NCI-H524 treated with DMSO at 0.1 percent for 48 hours (cell line): ENCODE data around the gene PLSCR3.

ENCODE experiments used
- DNase-seq: peaks from one replicate; lab custom pipeline; 2025; lab: John Stamatoyannopoulos, UW

PLSCR3 gene

DNA sequence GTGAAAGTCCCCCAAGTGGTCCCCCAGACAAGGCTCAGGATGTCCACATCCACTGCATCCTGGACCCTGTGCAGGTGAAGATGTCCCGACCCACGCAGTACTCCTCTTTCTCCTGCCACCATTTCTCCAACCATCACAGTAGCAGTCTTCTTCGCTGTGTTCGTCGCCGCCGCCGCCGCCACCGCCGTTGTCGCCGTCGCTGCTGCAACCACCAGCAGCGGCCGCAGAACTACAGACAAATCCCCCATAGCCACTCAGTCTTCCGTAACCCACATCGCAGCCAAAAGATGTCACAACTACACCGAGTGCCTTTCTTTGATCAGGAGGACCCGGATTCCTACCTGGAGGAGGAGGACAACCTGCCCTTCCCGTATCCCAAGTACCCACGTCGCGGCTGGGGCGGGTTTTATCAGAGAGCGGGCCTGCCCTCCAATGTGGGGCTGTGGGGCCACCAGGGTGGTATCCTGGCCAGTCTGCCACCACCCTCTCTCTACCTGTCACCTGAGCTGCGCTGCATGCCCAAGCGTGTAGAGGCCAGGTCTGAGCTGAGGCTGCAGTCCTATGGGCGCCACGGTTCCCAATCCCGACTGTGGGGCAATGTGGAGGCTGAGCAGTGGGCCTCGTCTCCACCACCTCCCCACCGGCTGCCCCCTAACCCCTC is 32.0 kb upstream of the PLSCR3 start:
- no peak for DNase-seq

DNA sequence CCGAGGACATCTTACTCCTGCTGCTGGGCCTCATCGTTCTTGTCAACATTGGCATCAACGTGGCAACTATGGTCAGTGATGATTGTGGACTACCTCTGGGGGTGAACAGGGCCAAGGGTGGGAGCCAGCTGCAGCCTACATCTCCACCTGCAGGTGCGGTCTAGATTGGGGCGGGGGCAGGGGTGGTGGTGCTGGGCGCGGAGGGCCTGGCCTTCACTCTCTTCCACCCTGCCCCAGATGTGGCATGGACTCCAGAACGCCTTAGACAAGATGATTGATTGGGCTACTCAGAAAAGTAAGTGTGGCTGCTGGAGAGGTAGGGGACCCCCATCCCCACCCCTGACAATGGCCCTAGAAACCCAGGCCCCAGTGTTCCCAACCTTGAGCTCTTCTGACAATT is 31.4 kb upstream of the PLSCR3 start:
- no peak for DNase-seq

DNA sequence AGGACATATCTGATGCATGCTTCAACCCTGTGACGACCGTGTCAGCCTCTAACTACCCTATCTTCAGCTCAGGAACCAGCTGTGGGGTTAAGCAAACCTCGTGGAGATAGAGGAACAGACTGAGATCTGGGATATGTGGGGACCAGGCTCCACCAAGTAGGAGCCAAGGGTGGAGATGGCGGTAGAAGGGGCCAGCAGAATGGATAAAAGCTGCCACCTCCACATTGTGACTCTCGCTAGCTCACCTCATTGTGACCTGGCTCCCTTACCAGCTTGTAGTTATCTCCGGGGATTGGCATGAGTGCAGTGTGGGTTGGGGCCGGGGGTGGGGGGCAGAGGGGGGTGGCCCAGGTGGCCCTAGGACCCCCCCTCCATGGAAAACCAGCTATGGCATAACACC is 31.0 kb upstream of the PLSCR3 start, which contains the start of gene SPEM2:
TSS of gene SPEM2 (plus strand) at position 301 of the 400 bp plus-strand sequence. CDS start at position 374, 73 bp downstream.
- DNase-seq = no peak

DNA sequence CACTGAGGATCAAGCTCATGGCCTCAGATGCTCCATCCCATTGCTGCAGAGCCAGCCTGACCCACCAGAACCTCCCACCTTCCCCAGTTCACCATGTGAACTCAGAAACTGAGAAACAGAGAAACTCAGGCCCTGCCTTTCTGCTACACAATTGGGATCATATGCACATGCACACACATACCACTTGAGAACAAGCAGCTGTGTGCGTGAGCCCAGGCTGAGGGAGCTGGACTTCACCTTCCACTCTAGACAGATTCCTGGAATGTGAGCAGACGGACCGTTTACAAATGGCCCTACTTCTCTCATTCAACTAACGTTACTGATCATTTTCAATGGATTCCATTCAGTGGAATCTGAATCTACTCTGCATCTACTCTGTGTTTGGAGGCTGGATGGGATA is 29.4 kb upstream of the PLSCR3 start:
- DNase-seq = no peak

DNA sequence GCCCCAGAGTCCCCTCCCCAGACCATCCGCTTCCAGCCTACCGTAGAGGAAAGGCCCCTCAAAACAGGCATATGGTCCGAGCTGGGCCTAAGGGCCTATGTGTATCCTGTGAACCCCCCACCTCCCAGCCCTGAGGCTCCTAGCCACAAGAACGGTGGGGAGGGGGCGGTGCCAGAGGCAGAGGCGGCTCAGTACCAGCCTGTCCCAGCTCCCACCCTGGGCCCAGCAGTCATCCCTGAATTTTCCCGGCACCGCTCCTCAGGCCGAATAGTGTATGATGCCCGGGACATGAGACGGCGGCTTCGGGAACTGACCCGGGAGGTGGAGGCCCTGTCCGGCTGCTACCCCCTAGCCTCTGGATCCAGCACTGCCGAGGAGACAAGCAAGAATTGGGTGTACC is 26.9 kb upstream of the PLSCR3 start:
- DNase-seq = no peak

DNA sequence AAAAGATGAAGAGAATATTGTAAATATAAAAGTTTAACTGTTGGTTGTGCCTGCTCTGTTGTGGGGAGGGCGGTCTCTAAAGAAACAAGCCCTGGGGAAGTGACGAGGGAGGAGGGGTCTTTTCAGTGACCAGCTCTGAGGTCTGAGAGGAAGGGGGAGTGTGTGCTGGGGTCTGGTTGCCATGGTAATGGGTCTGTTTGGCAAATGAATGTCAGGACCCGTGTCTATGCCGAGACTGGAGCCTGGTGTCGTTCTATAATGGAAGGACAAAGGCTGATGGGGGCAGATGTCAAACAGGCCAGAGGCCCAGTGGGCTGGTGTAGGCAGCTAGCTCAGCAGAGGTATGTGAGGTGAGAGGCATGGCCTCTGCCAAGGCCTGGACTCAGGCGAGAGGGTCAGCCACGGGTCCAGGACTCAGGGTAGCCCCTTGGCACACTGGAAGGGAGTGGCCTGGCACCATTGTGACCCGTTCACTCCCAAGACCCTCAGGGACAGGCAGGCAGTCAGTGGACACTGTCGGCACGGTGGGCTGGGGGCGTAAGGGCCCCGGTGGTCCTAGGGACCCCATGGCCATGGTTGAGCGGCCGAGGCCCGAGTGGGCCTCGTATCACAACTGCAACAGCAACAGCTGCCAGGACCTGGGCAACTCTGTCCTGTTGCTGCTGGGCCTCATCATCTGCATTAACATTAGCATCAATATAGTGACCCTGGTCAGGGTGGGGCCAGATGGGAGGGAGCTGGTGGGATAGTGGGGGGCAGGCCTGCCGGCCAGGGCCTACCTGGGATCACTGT is 25.7 kb upstream of the PLSCR3 start, which contains the start of gene SPEM1:
TSS of gene SPEM1 (plus strand) at position 506 of the 792 bp plus-strand sequence. CDS start at position 567, 61 bp downstream.
- no peak for DNase-seq

DNA sequence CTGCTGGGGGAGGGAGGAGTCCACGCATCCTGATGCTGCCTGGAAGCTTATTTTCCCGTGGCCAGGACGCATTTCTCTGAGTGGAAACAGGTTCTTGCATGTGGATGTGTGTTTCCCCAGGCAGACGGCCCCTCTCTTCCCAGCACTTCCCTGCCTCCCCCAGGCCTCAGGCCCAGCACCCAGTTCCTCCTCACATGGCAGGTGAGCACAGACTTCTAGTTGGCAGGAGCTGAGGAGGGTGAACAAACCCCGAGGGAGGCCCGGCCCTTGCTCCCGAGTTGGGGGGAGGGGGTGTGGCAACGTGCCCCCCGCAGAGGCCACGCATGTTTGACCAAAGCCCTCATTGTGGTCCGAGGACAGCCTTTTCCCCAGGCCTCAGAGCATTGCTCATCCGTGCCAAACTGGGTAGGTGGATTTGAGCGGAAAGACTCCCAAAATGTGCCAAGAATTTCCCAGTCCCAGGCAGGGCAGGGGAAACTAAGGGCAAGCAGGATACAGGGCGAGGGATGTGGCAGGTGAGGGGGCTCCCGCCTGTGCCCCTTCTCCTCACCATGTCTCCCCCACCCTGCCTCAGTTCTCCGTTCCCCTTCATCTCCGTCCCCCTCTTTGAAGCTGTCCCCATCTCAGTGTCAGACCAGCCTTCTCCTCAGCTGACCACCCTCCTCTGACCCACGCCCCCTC is 24.3 kb upstream of the PLSCR3 start:
- DNase-seq = no peak

DNA sequence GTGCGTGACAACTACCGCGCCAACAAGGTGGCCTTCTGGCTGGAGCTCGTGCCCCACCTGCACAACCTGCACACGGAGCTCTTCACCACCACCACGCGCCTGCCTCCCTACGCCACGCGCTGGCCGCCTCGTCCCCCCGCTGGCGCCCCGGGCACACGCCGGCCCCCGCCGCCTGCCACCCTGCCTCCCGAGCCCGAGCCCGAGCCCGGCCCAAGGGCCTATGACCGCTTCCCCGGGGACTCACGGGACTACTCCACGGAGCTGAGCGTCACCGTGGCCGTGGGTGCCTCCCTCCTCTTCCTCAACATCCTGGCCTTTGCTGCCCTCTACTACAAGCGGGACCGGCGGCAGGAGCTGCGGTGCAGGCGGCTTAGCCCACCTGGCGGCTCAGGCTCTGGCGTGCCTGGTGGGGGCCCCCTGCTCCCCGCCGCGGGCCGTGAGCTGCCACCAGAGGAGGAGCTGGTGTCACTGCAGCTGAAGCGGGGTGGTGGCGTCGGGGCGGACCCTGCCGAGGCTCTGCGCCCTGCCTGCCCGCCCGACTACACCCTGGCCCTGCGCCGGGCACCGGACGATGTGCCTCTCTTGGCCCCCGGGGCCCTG is 22.8 kb upstream of the PLSCR3 start:
- no peak for DNase-seq

DNA sequence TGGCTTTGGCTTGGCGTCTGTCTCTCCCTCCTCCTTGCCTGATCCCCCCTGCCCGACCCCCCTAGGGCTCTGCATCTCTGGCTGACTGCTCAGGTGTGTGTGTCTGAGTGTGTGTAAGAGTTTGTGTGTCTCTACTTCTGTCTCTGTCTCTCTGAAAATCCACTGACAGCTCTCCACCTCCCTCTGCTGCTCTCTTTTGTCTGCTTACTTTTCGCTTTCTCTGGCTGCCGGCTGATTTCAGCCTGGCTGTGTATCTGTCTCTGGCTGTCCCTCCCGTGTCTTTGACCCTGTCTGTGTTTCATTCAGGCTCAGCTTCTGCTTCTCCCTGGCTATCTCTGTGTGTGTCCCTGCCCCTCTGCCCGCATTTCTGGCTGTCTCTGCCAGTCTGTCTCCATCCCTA is 22.0 kb upstream of the PLSCR3 start:
- no peak for DNase-seq

DNA sequence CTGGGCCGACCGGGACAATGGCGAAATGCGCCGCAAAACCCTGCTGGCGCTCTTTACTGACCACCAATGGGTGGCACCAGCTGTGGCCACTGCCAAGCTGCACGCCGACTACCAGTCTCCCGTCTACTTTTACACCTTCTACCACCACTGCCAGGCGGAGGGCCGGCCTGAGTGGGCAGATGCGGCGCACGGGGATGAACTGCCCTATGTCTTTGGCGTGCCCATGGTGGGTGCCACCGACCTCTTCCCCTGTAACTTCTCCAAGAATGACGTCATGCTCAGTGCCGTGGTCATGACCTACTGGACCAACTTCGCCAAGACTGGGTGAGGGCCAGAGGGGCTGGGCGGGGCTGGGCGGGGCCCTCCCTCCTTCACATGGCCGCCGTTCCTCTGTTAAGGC is 21.5 kb upstream of the PLSCR3 start:
- DNase-seq = no peak

DNA sequence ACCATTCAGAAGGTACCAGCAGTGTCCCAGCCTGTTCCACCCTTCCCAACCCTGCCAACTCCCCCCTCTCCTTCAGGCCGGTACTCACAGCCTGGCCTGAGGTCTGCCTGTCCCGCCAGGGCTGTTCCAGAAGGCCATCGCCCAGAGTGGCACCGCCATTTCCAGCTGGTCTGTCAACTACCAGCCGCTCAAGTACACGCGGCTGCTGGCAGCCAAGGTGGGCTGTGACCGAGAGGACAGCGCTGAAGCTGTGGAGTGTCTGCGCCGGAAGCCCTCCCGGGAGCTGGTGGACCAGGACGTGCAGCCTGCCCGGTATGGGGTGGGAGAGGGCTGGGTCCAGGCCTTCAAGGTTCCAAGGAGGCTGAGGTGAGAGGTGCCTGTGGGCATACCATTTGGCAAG is 20.5 kb upstream of the PLSCR3 start:
- DNase-seq = no peak

DNA sequence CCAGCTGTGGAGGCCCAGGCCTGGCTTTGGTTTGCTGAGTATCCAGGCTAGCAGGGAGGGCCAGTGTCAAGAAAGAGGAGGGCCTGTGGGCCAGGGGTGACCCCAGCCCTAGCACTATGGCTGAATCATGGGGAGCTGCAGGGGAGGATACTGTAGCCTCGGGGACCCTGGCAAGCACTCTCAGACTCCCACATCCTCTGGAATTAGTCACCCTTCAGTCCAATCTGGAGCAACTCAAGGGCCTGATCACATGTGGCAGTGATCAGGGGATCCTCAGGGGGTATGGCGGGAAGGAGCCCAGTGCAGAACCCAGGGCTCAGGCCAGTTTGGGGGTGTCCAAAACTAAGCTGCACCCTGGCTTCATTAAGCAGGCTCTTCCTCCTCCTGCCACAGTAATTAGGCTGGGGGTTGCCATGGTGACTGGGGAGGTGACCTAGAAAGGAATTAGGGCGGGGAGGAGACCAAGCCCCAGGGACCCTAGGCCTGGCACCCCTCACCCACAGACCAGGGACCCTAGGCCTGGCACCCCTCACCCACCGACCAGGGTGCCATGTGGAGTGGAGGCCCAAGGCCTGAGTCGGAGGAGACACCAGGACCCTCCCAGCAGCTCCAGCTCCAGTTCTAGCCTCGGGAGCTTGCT is 19.1 kb upstream of the PLSCR3 start:
- no peak for DNase-seq

DNA sequence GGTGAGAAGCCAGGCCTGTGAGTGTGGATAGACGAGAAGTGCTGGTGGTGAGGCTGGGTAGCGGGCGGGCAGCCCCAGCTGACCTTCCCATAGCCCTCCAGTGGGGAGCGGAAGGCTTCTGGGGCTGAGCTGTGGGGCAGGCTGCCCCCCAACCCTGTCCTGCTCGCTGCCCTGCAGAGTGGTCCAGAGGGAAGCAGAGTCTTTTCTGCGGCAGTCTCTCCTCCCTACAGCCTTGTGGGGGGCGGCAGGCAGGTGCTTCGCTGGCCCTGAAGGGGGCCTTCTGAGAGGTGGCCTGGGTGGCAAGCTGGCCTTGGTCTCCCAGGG is 17.1 kb upstream of the PLSCR3 start:
- DNase-seq = no peak

DNA sequence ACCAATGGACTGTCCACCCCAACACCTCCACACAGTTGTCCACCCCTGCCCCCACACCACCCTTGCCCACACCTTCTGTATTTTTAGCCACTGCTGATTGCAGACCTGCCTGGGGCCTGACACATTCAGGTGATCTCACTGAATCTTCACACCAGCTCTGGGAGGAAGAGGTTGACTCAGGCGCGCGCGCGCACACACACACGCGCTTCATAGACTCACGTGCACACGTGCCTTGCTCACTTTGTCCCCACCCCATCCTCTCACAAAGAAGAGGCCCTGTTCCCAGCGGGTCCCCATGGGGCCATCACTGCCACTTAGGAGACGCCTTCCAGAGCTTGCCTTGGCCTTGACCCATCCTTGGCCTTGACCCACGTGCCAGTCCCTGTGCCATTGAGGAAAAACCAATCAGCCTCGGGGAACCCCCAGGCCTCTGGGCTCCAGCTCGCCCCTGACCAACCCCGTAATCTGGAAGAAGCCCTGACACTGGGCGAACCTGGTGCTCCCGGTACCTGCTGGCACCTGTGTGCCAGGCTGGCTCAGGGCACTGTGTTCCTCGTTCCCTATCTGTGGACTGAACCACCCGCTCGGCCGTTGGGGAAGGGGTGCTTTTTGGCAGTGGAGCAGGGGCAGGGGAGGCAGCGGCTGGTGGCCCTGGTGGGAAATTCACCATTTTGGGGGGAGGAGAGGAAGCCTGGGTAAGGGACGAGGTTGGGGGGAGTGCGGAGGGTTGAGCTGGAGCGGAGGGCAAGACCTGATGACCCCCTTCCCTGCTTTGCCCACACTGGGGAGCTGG is 16.5 kb upstream of the PLSCR3 start:
- DNase-seq = no peak

DNA sequence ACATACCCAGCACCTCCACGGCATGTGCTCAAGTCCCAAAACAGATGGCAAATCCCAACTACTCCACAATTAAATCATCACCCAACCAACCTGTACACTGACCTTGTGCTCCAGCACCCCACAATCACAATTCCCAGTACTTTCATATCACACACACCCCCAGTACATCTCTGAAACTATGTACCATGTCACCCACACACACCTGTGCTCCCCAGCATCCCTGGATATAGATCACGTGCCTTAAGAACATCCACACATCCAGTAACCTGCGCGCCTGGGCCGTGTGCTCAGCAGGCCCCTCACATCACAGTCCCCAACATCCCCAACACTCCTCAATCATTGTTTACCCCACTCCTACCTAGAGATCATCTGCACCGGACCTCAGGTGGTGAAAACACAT is 15.4 kb upstream of the PLSCR3 start:
- no peak for DNase-seq

DNA sequence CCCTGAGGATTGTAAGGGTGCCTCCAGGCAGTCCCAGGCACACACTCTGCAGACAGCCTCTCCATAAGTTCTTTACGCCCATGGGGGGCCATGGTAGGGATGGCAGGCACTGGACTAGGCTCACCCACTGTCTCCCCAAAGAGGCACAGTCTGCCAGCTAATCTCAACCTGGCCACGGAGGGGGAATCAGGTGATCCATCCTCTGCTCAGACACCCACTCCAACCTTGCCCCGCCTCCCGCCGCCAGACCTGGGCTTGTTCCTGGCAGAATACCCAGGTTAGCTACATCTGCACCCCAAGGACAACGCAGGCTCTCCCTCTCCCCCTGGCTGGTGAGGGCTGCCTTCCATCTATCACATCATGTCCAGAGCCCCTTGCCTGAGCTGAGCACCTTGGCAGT is 14.5 kb upstream of the PLSCR3 start:
- DNase-seq = no peak

DNA sequence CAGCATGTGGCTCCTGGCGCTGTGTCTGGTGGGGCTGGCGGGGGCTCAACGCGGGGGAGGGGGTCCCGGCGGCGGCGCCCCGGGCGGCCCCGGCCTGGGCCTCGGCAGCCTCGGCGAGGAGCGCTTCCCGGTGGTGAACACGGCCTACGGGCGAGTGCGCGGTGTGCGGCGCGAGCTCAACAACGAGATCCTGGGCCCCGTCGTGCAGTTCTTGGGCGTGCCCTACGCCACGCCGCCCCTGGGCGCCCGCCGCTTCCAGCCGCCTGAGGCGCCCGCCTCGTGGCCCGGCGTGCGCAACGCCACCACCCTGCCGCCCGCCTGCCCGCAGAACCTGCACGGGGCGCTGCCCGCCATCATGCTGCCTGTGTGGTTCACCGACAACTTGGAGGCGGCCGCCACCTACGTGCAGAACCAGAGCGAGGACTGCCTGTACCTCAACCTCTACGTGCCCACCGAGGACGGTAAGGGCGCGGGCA is 14.0 kb upstream of the PLSCR3 start:
- no peak for DNase-seq

DNA sequence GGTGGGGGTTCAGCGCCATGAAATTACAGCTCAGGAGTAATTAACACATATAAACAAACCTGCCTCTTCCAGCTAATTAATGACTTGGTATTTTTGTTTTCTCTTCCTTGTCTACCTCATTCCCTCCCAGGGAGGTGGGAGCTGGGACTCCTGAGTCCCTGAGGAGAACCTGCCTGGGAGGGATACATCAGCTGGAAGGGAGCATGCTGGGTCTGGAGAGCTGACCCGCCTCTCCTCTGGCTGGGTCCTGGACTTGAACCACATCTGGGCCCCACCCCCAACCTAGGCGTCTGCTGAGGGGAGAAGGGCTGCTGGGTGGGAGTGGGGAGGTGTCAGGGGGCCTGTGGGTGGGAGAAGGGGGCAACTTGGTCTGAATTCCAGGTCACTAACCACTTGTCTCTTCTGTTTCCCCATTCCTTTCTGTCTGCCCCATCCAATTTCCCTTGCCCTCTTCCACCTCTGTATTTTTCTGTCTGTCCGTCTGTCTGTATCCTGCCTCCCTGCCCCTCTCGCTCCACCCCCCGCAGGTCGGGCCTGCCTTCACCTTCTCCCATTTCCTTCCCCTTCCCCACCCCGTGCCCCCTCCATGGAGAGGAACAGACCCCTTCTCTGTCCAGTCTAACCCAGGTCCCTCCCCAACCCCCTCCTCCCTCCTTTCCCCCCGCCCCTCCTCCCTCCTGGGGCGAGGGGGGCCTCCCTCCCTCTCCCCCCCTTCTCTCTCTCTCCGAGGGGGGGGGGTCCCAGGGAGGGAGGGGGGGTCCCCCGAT is 13.3 kb upstream of the PLSCR3 start, which contains the start of gene NLGN2:
TSS of gene NLGN2 (plus strand) at position 361 of the 767 bp plus-strand sequence. CDS start 411 bp downstream, outside the sequence.
- no peak for DNase-seq

DNA sequence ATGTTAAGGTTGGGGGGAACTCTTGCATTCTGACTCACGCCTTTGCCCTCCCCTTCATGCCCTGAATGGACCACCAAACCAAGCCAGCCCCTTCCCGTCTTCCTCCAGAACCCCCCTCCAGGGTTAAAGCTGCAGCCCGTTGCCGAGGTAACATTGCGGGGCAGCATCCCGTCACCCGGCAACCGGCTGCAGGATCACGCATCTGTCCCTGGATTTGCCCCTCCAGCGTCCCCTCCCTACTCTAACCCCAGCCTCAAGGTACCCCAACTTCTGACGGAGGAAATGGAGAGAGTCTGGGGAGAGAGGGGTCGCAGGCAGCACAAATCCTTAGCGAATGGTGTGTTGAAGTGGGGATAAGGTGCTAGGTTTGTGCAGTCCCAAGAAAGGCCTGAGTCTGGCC is 12.8 kb upstream of the PLSCR3 start:
- no peak for DNase-seq

DNA sequence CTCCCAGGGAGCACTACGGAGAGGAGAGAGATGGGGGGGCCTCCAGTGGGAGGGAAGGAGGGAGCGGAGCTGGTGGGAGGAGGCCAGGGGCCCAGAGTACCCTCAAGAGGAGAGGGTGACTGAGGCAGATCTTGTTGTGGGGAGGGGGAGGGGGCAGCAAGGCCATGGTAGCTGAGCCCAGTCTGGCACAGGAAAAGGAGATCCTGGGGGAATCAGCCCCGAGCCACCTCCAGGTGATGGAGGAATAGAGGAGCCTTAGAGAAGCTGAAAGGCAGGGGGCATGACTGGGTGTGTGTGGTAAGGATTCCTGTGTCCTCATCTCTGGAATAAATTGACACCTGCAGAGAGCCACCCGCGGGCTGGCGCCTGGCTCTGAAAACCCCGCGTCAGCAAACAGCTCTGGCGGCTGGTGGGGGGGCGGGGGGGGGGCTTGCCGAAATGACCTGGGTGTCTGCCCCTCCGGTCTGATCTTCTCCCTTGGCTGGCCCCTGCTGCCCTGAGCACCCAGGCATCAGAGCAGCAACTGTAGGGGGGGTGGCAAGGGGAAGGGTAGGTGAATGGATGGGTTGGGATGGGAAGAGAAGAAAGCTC is 12.0 kb upstream of the PLSCR3 start:
- DNase-seq = no peak
